ENCODE results near the gene USP25. TPM values are rescaled to one million over a fixed set of nuclear protein-coding genes. Genes with fewer than 3 reads are reported as not detected.

USP25 gene
- total RNA-seq, 1 experiment from 2014 or later: 33.6 TPM

DNA sequence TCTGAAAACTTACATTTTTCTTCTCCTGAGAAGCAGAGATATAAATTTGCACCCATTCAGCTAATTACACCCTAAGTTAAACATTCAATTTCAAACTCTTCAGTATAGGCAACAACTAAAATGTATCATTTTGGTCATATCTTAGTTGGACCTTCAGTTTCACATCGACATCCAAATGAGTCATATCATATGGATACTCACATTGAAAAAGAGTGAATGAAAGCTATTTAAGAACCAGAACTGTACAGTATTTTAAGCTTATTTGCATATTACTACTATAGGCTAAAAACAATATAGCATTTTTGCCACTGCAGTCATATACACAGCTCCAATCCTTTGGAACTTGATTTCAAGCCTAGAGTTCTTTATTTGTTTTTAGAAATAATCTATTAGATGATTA is 33.6 kb downstream of the USP25 start:
- Histone ChIP-seq H3K4me1 (ENCODE audit: control insufficient read depth in 1 of 2, insufficient read depth in 2 of 2, low read length in 2 of 2) (no peaks in the 10 kb centered on the region), H3K79me2 (ENCODE audit: insufficient read depth, low read length) (peaks cover 80% of the 10 kb centered on the region), H3K27ac (ENCODE audit: low read depth, low read length) (no peak overlapping the region), H3K4me2 (ENCODE audit: low read length) (no peak overlapping the region), H2AFZ (ENCODE audit: low read depth, low read length, poor library complexity, severe bottlenecking) (no peak overlapping the region), H4K20me1 (ENCODE audit: insufficient read depth) (no peaks in the 10 kb centered on the region), H3K4me3 (replicated peaks in 1 of 2; ENCODE audit: low read depth in 1 of 2, low read length in 2 of 2) (no peak overlapping the region), H3K27me3 (ENCODE audit: insufficient read depth, low read length) (no peaks in the 10 kb centered on the region), H3K9ac (ENCODE audit: low read length) (no peak overlapping the region), H3K9me3 (ENCODE audit: control insufficient read depth in 1 of 2, insufficient read depth in 1 of 2, low read depth in 1 of 2, low read length in 2 of 2) (no peaks in the 10 kb centered on the region), H3K9me2 (ENCODE audit: insufficient read depth) (no peaks in the 10 kb centered on the region), H3K36me3 (ENCODE audit: control insufficient read depth in 1 of 2, insufficient read depth in 2 of 2, low read length in 2 of 2) (peaks cover 0 to 2% of the 10 kb centered on the region in 2 experiments; a peak in 1 of 4 replicates)
- no peak for TF ChIP-seq POLR2A (IDR thresholded peaks at IDR 0.05; ENCODE audit: borderline replicate concordance, extremely low read depth, insufficient read depth, insufficient read length)
- TF ChIP-seq FOSL1 (IDR thresholded peaks at IDR 0.05; ENCODE audit: low read depth): no peak
- TF ChIP-seq TCF7L2 (IDR thresholded peaks at IDR 0.05; ENCODE audit: borderline replicate concordance, extremely low read depth, insufficient read depth, insufficient read length): no peak
- TF ChIP-seq SIN3A (IDR thresholded peaks at IDR 0.05; ENCODE audit: low read depth): no peak
- no peak for TF ChIP-seq SRF (IDR thresholded peaks at IDR 0.05; ENCODE audit: low read depth)
- TF ChIP-seq, protein P1, sequence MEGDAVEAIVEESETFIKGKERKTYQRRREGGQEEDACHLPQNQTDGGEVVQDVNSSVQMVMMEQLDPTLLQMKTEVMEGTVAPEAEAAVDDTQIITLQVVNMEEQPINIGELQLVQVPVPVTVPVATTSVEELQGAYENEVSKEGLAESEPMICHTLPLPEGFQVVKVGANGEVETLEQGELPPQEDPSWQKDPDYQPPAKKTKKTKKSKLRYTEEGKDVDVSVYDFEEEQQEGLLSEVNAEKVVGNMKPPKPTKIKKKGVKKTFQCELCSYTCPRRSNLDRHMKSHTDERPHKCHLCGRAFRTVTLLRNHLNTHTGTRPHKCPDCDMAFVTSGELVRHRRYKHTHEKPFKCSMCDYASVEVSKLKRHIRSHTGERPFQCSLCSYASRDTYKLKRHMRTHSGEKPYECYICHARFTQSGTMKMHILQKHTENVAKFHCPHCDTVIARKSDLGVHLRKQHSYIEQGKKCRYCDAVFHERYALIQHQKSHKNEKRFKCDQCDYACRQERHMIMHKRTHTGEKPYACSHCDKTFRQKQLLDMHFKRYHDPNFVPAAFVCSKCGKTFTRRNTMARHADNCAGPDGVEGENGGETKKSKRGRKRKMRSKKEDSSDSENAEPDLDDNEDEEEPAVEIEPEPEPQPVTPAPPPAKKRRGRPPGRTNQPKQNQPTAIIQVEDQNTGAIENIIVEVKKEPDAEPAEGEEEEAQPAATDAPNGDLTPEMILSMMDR (IDR thresholded peaks at IDR 0.05 in 2 of 3, conservative IDR thresholded peaks at IDR 0.05 in 1 of 3; ENCODE audit: borderline replicate concordance in 1 of 3, insufficient read depth in 1 of 3, low read depth in 2 of 3, low read length in 2 of 3): no peak
- TF ChIP-seq ZFX (IDR thresholded peaks at IDR 0.05): no peak
- TF ChIP-seq ATF3 (IDR thresholded peaks at IDR 0.05): no peak
- TF ChIP-seq YY1 (IDR thresholded peaks at IDR 0.05; ENCODE audit: extremely low read depth, insufficient replicate concordance, low read depth, low read length): no peak
- ATAC-seq (no peak), DNase-seq (ENCODE audit: low read depth, low spot score) (no peak)
- BruUV-seq (replicated peaks): no TSS peak
- ChIA-PET POLR2A (no interaction called here), RAD21 (ENCODE audit: low non-redundant PET in 1 of 2, low total read pairs in 2 of 2, uncharacterized antibody in 2 of 2, unreplicated experiment in 2 of 2) (no interaction called here), CTCF (no interaction called here)
- intact Hi-C loops (cut with micrococcal nuclease): no loop called here
